Measurements from ENCODE around the gene MED29.

MED29 gene

GRCh38 chr19:39362682-39363657 lies 28.2 kb upstream of the MED29 start:
- intact Hi-C loops (cut with DNase I; ENCODE audit: low total_unique reads): no loop called here
- Histone ChIP-seq H3K36me3 (peaks cover 34 to 96% (median 45%) of the 10 kb centered on the region in 3 donors), H3K4me3 (no peak overlapping the region), H3K4me1 (peaks cover 0 to 17% (median 12%) of the 10 kb centered on the region in 4 donors), H3K27ac (peak overlapping the region; percentile 33 to 51), H3K27me3 (no peaks in the 10 kb centered on the region), H3K9me3 (no peaks in the 10 kb centered on the region)
- peak; percentile 58 to 71 for DNase-seq
- TF ChIP-seq CTCF (IDR thresholded peaks at IDR 0.05): no peak

- DNase-seq: peak in 1 of 2 donors; percentile 58
- TF ChIP-seq CTCF (IDR thresholded peaks at IDR 0.05): no peak
- intact Hi-C loops (cut with DNase I; ENCODE audit: low total_unique reads): no loop called here
- Histone ChIP-seq H3K9me3 (no peaks in the 10 kb centered on the region), H3K4me3 (no peak overlapping the region), H3K4me1 (peaks cover 0 to 17% (median 12%) of the 10 kb centered on the region in 4 donors), H3K36me3 (peaks cover 24 to 95% (median 37%) of the 10 kb centered on the region in 3 donors), H3K27me3 (no peaks in the 10 kb centered on the region), H3K27ac (peak overlapping the region; percentile 31 to 51)
Observed at GRCh38 chr19:39363901-39364457, 27.2 kb upstream of the MED29 start.

- Histone ChIP-seq H3K4me1 (peaks cover 0 to 17% (median 12%) of the 10 kb centered on the region in 4 donors), H3K27me3 (no peaks in the 10 kb centered on the region), H3K9me3 (no peaks in the 10 kb centered on the region), H3K27ac (no peak overlapping the region), H3K4me3 (no peak overlapping the region), H3K36me3 (peaks cover 18 to 95% (median 38%) of the 10 kb centered on the region in 3 donors)
- no peak for DNase-seq
- intact Hi-C loops (cut with DNase I; ENCODE audit: low total_unique reads): no loop called here
- no peak for TF ChIP-seq CTCF (IDR thresholded peaks at IDR 0.05)
Observed at GRCh38 chr19:39365531-39365930, 25.6 kb upstream of the MED29 start.

- Histone ChIP-seq H3K4me3 (no peak overlapping the region), H3K9me3 (no peaks in the 10 kb centered on the region), H3K36me3 (peaks cover 20 to 70% (median 32%) of the 10 kb centered on the region in 3 donors), H3K27me3 (no peaks in the 10 kb centered on the region), H3K4me1 (peaks cover 8 to 31% (median 22%) of the 10 kb centered on the region in 4 donors), H3K27ac (no peak overlapping the region)
- no peak for DNase-seq
- no peak for TF ChIP-seq CTCF (IDR thresholded peaks at IDR 0.05)
- intact Hi-C loops (cut with DNase I; ENCODE audit: low total_unique reads): no loop called here
Observed at GRCh38 chr19:39369200-39369599, 22.0 kb upstream of the MED29 start.

- peak in 1 of 2 donors; percentile 16 for DNase-seq
- no peak for TF ChIP-seq CTCF (IDR thresholded peaks at IDR 0.05)
- no peaks in the 10 kb centered on the region for H3K9me3 ChIP-seq
- H3K4me3 ChIP-seq: no peak overlapping the region
- peak overlapping the region in 1 of 2 donors; percentile 96 for H3K27ac ChIP-seq
- no peaks in the 10 kb centered on the region for H3K27me3 ChIP-seq
- H3K4me1 ChIP-seq: peaks cover 8 to 32% (median 22%) of the 10 kb centered on the region in 4 donors
- intact Hi-C loops (cut with DNase I; ENCODE audit: low total_unique reads): no loop called here
- peaks cover 24 to 62% (median 37%) of the 10 kb centered on the region in 3 donors for H3K36me3 ChIP-seq
Observed at GRCh38 chr19:39370735-39371134, 20.4 kb upstream of the MED29 start.
